SU-DHL-6 (cell line): Measurements from ENCODE around the gene RFFL.
"Not testable (repeated sequence)": the region's sequence is repeated elsewhere in the genome, so short reads cannot be mapped to it uniquely, and the experiment has no call there.

Experiments
- H2AFZ ChIP-seq: fragments of 200-600 bp; sonication (generic); 2 replicates; pipeline ENCODE4 v1.6.1; 2014; ENCODE audit warnings: low read depth, mild to moderate bottlenecking, moderate library complexity, mixed read lengths, antibody characterized with exemption, low read length; ENCODE audit not compliant: severe bottlenecking
- H3F3A ChIP-seq: fragments of 200-600 bp; shearing (Covaris generic); 2 replicates; pipeline ENCODE4 v1.6.0; 2016; ENCODE audit warnings: antibody characterized with exemption, mild to moderate bottlenecking; ENCODE audit not compliant: insufficient read depth
- H3K27ac ChIP-seq: fragments of 200-600 bp; sonication (generic); 2 replicates; pipeline ENCODE4 v1.5.1; 2016; ENCODE audit warnings: low read depth, mild to moderate bottlenecking, low read length, moderate library complexity, mixed read lengths
- H3K27me3 ChIP-seq: fragments of 200-600 bp; sonication (generic), shearing (Covaris generic); 2 replicates; pipeline ENCODE4 v1.6.0; 2014; ENCODE audit warnings: mild to moderate bottlenecking, low read length
- H3K36me3 ChIP-seq: fragments of 200-600 bp; sonication (generic); 2 replicates; pipeline ENCODE4 v1.6.1; 2014; ENCODE audit warnings: mild to moderate bottlenecking, low read length, mixed read lengths
- H3K4me2 ChIP-seq: fragments of 300-600, 200-600 bp; shearing (Covaris generic), sonication (generic); 2 replicates; pipeline ENCODE4 v1.6.0; 2014; ENCODE audit warnings: low read length, low read depth, mild to moderate bottlenecking; ENCODE audit not compliant: poor library complexity, severe bottlenecking
- H3K4me3 ChIP-seq: fragments of 200-600 bp; sonication (generic); 2 replicates; pipeline ENCODE4 v1.5.1; 2014; ENCODE audit warnings: antibody characterized with exemption, low read length, mild to moderate bottlenecking, mixed read lengths; ENCODE audit not compliant: insufficient read depth, poor library complexity, severe bottlenecking
- H3K79me2 ChIP-seq: fragments of 200-600 bp; sonication (generic); 2 replicates; pipeline ENCODE4 v1.6.1; 2014; ENCODE audit warnings: mild to moderate bottlenecking, low read length, moderate library complexity; ENCODE audit not compliant: insufficient read depth
- H3K9ac ChIP-seq: fragments of 200-600 bp; sonication (generic); 2 replicates; pipeline ENCODE4 v1.7.0; 2014; ENCODE audit warnings: mild to moderate bottlenecking, low read length
- H3K9me2 ChIP-seq: fragments of 200-600 bp; sonication (generic); replicated peaks from 2 replicates; pipeline ENCODE4 v1.6.1; 2014; ENCODE audit warnings: low read length; ENCODE audit not compliant: insufficient read depth
- H3K9me3 ChIP-seq: fragments of 200-600 bp; sonication (generic); 2 replicates; pipeline ENCODE4 v1.6.1; 2014; ENCODE audit warnings: low read length, mixed read lengths; ENCODE audit not compliant: insufficient read depth
- H4K20me1 ChIP-seq: fragments of 200-600 bp; sonication (generic); 2 replicates; pipeline ENCODE4 v1.6.1; 2014; ENCODE audit warnings: low read depth, mild to moderate bottlenecking, antibody characterized with exemption, low read length, moderate library complexity, mixed read lengths
- CTCF ChIP-seq: fragments of 200-600 bp; sonication (generic); IDR thresholded peaks from one replicate; pipeline ENCODE4 v1.5.1; 2017; ENCODE audit warnings: antibody characterized with exemption, mild to moderate bottlenecking, low read length, moderate library complexity; ENCODE audit not compliant: insufficient read depth, poor library complexity, severe bottlenecking
- EZH2phosphoT487 ChIP-seq: fragments of 200-600 bp; sonication (generic), shearing (Covaris generic); conservative IDR thresholded peaks from 2 replicates; pipeline ENCODE4 v1.6.1; 2018; ENCODE audit warnings: mild to moderate bottlenecking, antibody characterized with exemption, low read length, moderate library complexity, mixed read lengths

Gene RFFL

GRCh38 chr17:35001549-35001948 lies 62.0 kb downstream of the RFFL start:
- no peak for TF ChIP-seq CTCF
- TF ChIP-seq EZH2phosphoT487: no peak
- no peak overlapping the region for H3K9ac ChIP-seq
- no peak overlapping the region for H3K4me2 ChIP-seq
- H3K36me3 ChIP-seq: no peaks in the 10 kb centered on the region
- H3K9me2 ChIP-seq: no peaks in the 10 kb centered on the region
- no peaks in the 10 kb centered on the region for H3K9me3 ChIP-seq
- H2AFZ ChIP-seq: no peak overlapping the region
- no peak overlapping the region for H3K4me3 ChIP-seq
- no peaks in the 10 kb centered on the region for H3K27me3 ChIP-seq
- no peaks in the 10 kb centered on the region for H3K79me2 ChIP-seq
- H4K20me1 ChIP-seq: no peaks in the 10 kb centered on the region
- H3K27ac ChIP-seq: no peak overlapping the region
- H3F3A ChIP-seq: no peaks in the 10 kb centered on the region

GRCh38 chr17:35000965-35001364 lies 62.5 kb downstream of the RFFL start:
- not testable (repeated sequence) for H3K4me3 ChIP-seq, H4K20me1 ChIP-seq, H3K79me2 ChIP-seq, H3K27me3 ChIP-seq, H3K9me2 ChIP-seq, H3K9me3 ChIP-seq, H2AFZ ChIP-seq, H3F3A ChIP-seq, H3K27ac ChIP-seq, H3K4me2 ChIP-seq, H3K36me3 ChIP-seq, H3K9ac ChIP-seq

- Histone ChIP-seq H3K9ac (no peak overlapping the region), H3K36me3 (no peaks in the 10 kb centered on the region), H3K27ac (no peak overlapping the region), H4K20me1 (no peaks in the 10 kb centered on the region), H3K27me3 (no peaks in the 10 kb centered on the region), H2AFZ (no peak overlapping the region), H3K4me3 (no peak overlapping the region), H3K79me2 (no peaks in the 10 kb centered on the region), H3F3A (no peaks in the 10 kb centered on the region), H3K9me3 (no peaks in the 10 kb centered on the region), H3K9me2 (no peaks in the 10 kb centered on the region), H3K4me2 (no peak overlapping the region)
- no peak for TF ChIP-seq EZH2phosphoT487
- TF ChIP-seq CTCF: no peak
Measured at GRCh38 chr17:34999456-34999855, 64.1 kb downstream of the RFFL start.

- no peaks in the 10 kb centered on the region for H3K79me2 ChIP-seq
- no peaks in the 10 kb centered on the region for H3K27me3 ChIP-seq
- H3K4me2 ChIP-seq: no peak overlapping the region
- H2AFZ ChIP-seq: no peak overlapping the region
- no peak overlapping the region for H3K4me3 ChIP-seq
- no peaks in the 10 kb centered on the region for H3F3A ChIP-seq
- H3K9ac ChIP-seq: no peak overlapping the region
- no peaks in the 10 kb centered on the region for H3K9me3 ChIP-seq
- H3K27ac ChIP-seq: no peak overlapping the region
- no peaks in the 10 kb centered on the region for H4K20me1 ChIP-seq
- no peaks in the 10 kb centered on the region for H3K9me2 ChIP-seq
- TF ChIP-seq CTCF: peak; percentile 28
- TF ChIP-seq EZH2phosphoT487: no peak
- H3K36me3 ChIP-seq: no peaks in the 10 kb centered on the region
Measured at GRCh38 chr17:34998205-34998604, 65.3 kb downstream of the RFFL start.
